Coronary artery (tissue), 2 donors: ENCODE data around the gene KRTAP1-5.
"Not testable (repeated sequence)": the region's sequence is repeated elsewhere in the genome, so short reads cannot be mapped to it uniquely, and the experiment has no call there.

ENCODE experiments used
- DNase-seq: peaks from one replicate; pipeline ENCODE4 v3.0.0-alpha.2; 2017; ENCODE audit warnings: low spot score
- H3K27ac ChIP-seq, 2 donors: fragments of 200-600 bp; sonication (generic); one replicate each; pipeline ENCODE4 v1.5.1; 2016 to 2019
- H3K4me3 ChIP-seq: fragments of 200-600 bp; sonication (generic); 2 replicates; pipeline ENCODE4 v1.5.1; 2016; ENCODE audit warnings: mild to moderate bottlenecking, moderate library complexity
- TF ChIP-seq, protein P1 (sequence below): fragments of 200-600 bp; sonication (generic); IDR thresholded peaks from one replicate; pipeline ENCODE4 v1.5.1; 2019; ENCODE audit warnings: antibody characterized with exemption

Gene KRTAP1-5

DNA sequence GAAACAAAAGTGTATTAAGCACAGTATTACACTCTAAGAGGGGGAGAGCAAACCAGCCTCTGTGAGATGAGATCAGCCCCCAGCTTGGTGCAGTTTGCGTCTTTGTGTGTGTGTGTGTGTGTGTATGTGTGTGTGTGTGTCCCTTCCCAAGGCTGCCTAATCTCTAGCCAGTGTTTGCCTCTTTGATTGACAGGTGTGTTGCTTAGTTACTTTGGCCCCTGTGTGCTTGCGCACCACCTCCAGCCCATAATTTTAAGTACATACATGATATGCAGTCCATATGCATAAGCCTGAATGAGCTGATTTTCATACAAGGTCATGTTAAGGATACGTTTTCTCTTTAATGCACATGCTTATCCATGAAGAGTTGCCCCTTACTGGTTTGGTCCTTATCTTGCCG lies 25.2 kb downstream of the KRTAP1-5 start:
- no peak for DNase-seq

DNA sequence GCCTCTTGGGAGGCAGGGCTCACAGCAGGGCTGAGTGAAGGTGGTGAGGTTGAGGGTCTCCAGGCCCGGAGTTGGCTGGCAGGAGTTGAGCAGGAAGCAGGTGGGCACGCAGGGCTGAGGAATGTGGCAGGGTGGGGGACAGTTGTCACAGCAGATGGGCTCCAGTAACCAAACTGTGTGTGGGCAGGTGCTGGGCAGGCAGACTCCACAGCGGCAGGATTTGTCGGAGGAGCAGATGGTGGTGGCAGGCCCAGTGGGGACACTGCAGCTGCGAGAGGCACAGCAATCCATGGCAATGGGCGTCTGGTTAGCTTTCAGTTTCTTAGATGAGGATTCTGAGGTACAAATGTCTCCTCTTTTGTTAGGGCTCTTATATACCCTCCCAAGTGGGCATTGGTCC lies 27.4 kb downstream of the KRTAP1-5 start, which contains the start of gene KRTAP3-2:
TSS of gene KRTAP3-2 (minus strand) at position 344 of the 400 bp plus-strand sequence. CDS start at position 291, 53 bp downstream.
- not testable (repeated sequence) for DNase-seq, H3K27ac ChIP-seq, H3K4me3 ChIP-seq

More for the DNA sequence above, 25.2 kb downstream of the KRTAP1-5 start:
- Histone ChIP-seq H3K27ac (no peak overlapping the region), H3K4me3 (no peak overlapping the region)
- TF ChIP-seq, protein P1, sequence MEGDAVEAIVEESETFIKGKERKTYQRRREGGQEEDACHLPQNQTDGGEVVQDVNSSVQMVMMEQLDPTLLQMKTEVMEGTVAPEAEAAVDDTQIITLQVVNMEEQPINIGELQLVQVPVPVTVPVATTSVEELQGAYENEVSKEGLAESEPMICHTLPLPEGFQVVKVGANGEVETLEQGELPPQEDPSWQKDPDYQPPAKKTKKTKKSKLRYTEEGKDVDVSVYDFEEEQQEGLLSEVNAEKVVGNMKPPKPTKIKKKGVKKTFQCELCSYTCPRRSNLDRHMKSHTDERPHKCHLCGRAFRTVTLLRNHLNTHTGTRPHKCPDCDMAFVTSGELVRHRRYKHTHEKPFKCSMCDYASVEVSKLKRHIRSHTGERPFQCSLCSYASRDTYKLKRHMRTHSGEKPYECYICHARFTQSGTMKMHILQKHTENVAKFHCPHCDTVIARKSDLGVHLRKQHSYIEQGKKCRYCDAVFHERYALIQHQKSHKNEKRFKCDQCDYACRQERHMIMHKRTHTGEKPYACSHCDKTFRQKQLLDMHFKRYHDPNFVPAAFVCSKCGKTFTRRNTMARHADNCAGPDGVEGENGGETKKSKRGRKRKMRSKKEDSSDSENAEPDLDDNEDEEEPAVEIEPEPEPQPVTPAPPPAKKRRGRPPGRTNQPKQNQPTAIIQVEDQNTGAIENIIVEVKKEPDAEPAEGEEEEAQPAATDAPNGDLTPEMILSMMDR: no peak

DNA sequence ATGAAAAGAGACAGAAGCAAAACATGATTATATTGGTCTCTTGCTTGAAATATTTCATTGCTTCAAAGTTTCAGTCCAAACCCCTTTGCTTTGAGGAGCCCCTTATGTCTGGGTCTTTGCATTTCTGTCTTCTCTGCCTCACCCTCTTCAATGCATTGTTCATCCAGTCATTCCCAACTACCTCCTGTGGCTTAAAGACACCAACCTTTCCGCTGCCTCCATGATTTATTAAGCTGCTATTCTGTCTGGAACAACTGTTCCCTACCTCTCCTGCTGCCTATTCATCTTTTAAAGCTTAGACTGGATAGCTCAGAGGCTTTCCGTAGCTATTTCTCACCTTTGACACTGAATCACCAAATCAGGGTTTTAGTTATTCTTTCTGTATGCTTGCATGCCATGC lies 29.6 kb downstream of the KRTAP1-5 start:
- Histone ChIP-seq H3K27ac (no peak overlapping the region), H3K4me3 (no peak overlapping the region)
- no peak for DNase-seq
- TF ChIP-seq, protein P1: no peak

- Histone ChIP-seq H3K27ac (no peak overlapping the region), H3K4me3 (no peak overlapping the region)
- DNase-seq: no peak
- TF ChIP-seq, protein P1: no peak
These were observed 30.2 kb downstream of the KRTAP1-5 start for GRCh38 chr17:40996829-40997228.

DNA sequence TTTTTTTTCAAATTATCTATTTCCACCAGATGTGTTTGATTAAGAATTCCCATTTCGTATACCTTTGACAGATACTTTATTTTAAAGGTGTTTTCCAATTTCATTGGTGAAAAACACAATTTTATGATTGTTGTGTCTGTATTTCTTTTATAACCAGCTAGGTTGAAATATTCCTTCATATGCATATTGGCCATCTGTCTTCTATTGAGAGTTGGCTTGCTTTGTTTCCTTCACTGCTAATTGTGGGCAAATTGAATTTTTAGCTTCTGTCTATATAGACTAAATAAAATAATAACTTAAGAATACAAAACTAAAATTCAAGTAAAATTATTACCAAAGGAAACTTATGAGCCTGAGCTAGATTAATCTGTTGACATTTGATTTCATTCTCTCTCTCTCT lies 31.9 kb downstream of the KRTAP1-5 start:
- DNase-seq: no peak
- H3K27ac ChIP-seq: no peak overlapping the region
- no peak overlapping the region for H3K4me3 ChIP-seq
- TF ChIP-seq, protein P1: no peak

- DNase-seq: no peak
- Histone ChIP-seq H3K27ac (no peak within 1 kb of the TSS), H3K4me3 (no peak within 1 kb of the TSS)
- TF ChIP-seq, protein P1: no peak
These were observed 33.2 kb downstream of the KRTAP1-5 start, which contains the start of gene KRTAP3-3 for GRCh38 chr17:40993839-40994238. Gene KRTAP3-3 (minus strand): TSS chr17:40994164. CDS start chr17:40994097, 67 bp downstream.

- TF ChIP-seq, protein P1: no peak
- Histone ChIP-seq H3K27ac (no peak overlapping the region), H3K4me3 (no peak overlapping the region)
- DNase-seq: no peak
These were observed 33.9 kb downstream of the KRTAP1-5 start for GRCh38 chr17:40993084-40993483.

DNA sequence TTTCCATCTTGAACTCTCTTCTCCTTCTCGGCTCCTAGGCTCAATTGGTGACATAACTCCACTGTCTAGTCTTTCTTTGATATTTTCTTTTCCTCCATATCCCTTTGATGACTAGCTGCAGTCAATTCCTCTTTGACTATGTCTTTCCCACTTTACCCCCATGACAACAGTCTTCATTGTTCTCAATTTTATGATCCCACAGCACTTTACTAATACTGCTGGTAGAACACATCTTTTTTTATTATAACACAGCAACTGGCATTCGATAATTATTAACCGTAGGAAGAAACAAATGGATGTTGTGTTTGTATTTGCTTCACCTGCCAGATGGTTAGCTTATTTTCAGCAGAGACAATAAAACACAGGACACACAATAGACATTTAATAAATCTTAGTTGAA lies 34.3 kb downstream of the KRTAP1-5 start:
- no peak overlapping the region for H3K27ac ChIP-seq
- TF ChIP-seq, protein P1: no peak
- DNase-seq: no peak
- H3K4me3 ChIP-seq: no peak overlapping the region
